MG63 (cell line): ENCODE measurements around the gene FAM221B. TPM values are rescaled to one million over a fixed set of nuclear protein-coding genes. Genes with fewer than 3 reads are reported as not detected.

Experiments
- DNase-seq: peaks from one replicate; pipeline ENCODE4 v3.0.0-alpha.2; 2020
- H3K27me3 ChIP-seq: fragments of 250-450 bp; sonication (Bioruptor Pico); 2 replicates; pipeline ENCODE4 v1.5.1; 2020; ENCODE audit warnings: mild to moderate bottlenecking, moderate library complexity
- H3K36me3 ChIP-seq: fragments of 250-450 bp; sonication (Bioruptor Pico); 2 replicates; pipeline ENCODE4 v1.5.1; 2020; ENCODE audit warnings: mild to moderate bottlenecking, moderate library complexity
- H3K4me3 ChIP-seq: fragments of 250-450 bp; sonication (Bioruptor Pico); 2 replicates; pipeline ENCODE4 v1.5.1; 2020; ENCODE audit warnings: mild to moderate bottlenecking, moderate library complexity
- H3K9me3 ChIP-seq: fragments of 250-450 bp; sonication (Bioruptor Pico); 2 replicates; pipeline ENCODE4 v1.5.1; 2020; ENCODE audit warnings: mild to moderate bottlenecking, moderate library complexity
- total RNA-seq: library from RNA; depleted of rRNA; stranded (reverse); fragments of >200 nt; shearing (Covaris generic); gene quantifications from 2 replicates; pipeline ENCODE4 v1.2.3, GENCODE V29; 2014; ENCODE audit warnings: low replicate concordance

The FAM221B gene
- total RNA-seq, 1 experiment from 2014 or later: not detected

- Histone ChIP-seq H3K4me3 (peak overlapping the region; percentile 51), H3K9me3 (no peaks in the 10 kb centered on the region), H3K27me3 (no peaks in the 10 kb centered on the region), H3K36me3 (peaks cover 34% of the 10 kb centered on the region)
- peak; percentile 60 for DNase-seq
Observed at GRCh38 chr9:35811381-35812024, 17.0 kb downstream of the FAM221B start.

- no peak for DNase-seq
- H3K36me3 ChIP-seq: peaks cover 48% of the 10 kb centered on the region
- H3K4me3 ChIP-seq: no peak overlapping the region
- H3K9me3 ChIP-seq: no peaks in the 10 kb centered on the region
- H3K27me3 ChIP-seq: no peaks in the 10 kb centered on the region
Observed at GRCh38 chr9:35810122-35810521, 18.4 kb downstream of the FAM221B start.

- H3K4me3 ChIP-seq: no peak overlapping the region
- no peaks in the 10 kb centered on the region for H3K9me3 ChIP-seq
- no peak for DNase-seq
- H3K36me3 ChIP-seq: peaks cover 53% of the 10 kb centered on the region
- no peaks in the 10 kb centered on the region for H3K27me3 ChIP-seq
Observed at GRCh38 chr9:35808433-35808832, 20.1 kb downstream of the FAM221B start.

GRCh38 chr9:35806101-35806500, 22.4 kb downstream of the FAM221B start:
- H3K4me3 ChIP-seq: no peak overlapping the region
- no peak for DNase-seq
- no peaks in the 10 kb centered on the region for H3K9me3 ChIP-seq
- H3K27me3 ChIP-seq: no peaks in the 10 kb centered on the region
- peaks cover 65% of the 10 kb centered on the region for H3K36me3 ChIP-seq

GRCh38 chr9:35801328-35802128, 27.0 kb downstream of the FAM221B start:
- H3K4me3 ChIP-seq: no peak overlapping the region
- no peaks in the 10 kb centered on the region for H3K9me3 ChIP-seq
- DNase-seq: no peak
- peaks cover 57% of the 10 kb centered on the region for H3K36me3 ChIP-seq
- no peaks in the 10 kb centered on the region for H3K27me3 ChIP-seq

GRCh38 chr9:35800530-35800929, 28.0 kb downstream of the FAM221B start:
- H3K9me3 ChIP-seq: no peaks in the 10 kb centered on the region
- no peak overlapping the region for H3K4me3 ChIP-seq
- DNase-seq: no peak
- no peaks in the 10 kb centered on the region for H3K27me3 ChIP-seq
- peaks cover 51% of the 10 kb centered on the region for H3K36me3 ChIP-seq

GRCh38 chr9:35798658-35799374, 29.7 kb downstream of the FAM221B start:
- H3K36me3 ChIP-seq: peaks cover 43% of the 10 kb centered on the region
- no peak overlapping the region for H3K4me3 ChIP-seq
- H3K27me3 ChIP-seq: no peaks in the 10 kb centered on the region
- H3K9me3 ChIP-seq: no peaks in the 10 kb centered on the region
- peak; percentile 56 for DNase-seq

- no peak for DNase-seq
- Histone ChIP-seq H3K9me3 (no peaks in the 10 kb centered on the region), H3K27me3 (no peaks in the 10 kb centered on the region), H3K4me3 (no peak overlapping the region), H3K36me3 (peaks cover 33% of the 10 kb centered on the region)
Observed at GRCh38 chr9:35797311-35798109, 31.0 kb downstream of the FAM221B start.

- H3K27me3 ChIP-seq: no peaks in the 10 kb centered on the region
- DNase-seq: no peak
- no peak overlapping the region for H3K4me3 ChIP-seq
- peaks cover 17% of the 10 kb centered on the region for H3K36me3 ChIP-seq
- no peaks in the 10 kb centered on the region for H3K9me3 ChIP-seq
Observed at GRCh38 chr9:35795695-35796094, 32.8 kb downstream of the FAM221B start.

GRCh38 chr9:35793461-35793860, 35.1 kb downstream of the FAM221B start:
- no peaks in the 10 kb centered on the region for H3K27me3 ChIP-seq
- peaks cover 4% of the 10 kb centered on the region; the same call in 1 of the 2 replicates for H3K36me3 ChIP-seq
- DNase-seq: no peak
- peak overlapping the region; percentile 1; the same call in 1 of the 2 replicates for H3K4me3 ChIP-seq
- H3K9me3 ChIP-seq: no peaks in the 10 kb centered on the region

GRCh38 chr9:35792826-35793225, 35.7 kb downstream of the FAM221B start:
- no peak for DNase-seq
- H3K36me3 ChIP-seq: peaks cover 4% of the 10 kb centered on the region; the same call in 1 of the 2 replicates
- H3K9me3 ChIP-seq: no peaks in the 10 kb centered on the region

GRCh38 chr9:35792024-35792813, 36.3 kb downstream of the FAM221B start:
- Histone ChIP-seq H3K4me3 (peak overlapping the region; percentile 53), H3K36me3 (peaks cover 4% of the 10 kb centered on the region; the same call in 1 of the 2 replicates), H3K9me3 (no peaks in the 10 kb centered on the region), H3K27me3 (no peaks in the 10 kb centered on the region)
- no peak for DNase-seq

More at GRCh38 chr9:35792826-35793225, 35.7 kb downstream of the FAM221B start:
- Histone ChIP-seq H3K4me3 (peak overlapping the region; percentile 1; the same call in 1 of the 2 replicates), H3K27me3 (no peaks in the 10 kb centered on the region)

- peak; percentile 72 for DNase-seq
- H3K27me3 ChIP-seq: no peaks in the 10 kb centered on the region
- H3K4me3 ChIP-seq: peak within 1 kb of the TSS; percentile 53
- no peaks in the 10 kb centered on the region for H3K9me3 ChIP-seq
- peaks cover 3% of the 10 kb centered on the region; the same call in 1 of the 2 replicates for H3K36me3 ChIP-seq
Observed at GRCh38 chr9:35791297-35791921, 37.1 kb downstream of the FAM221B start, which contains the start of gene NPR2. Gene NPR2 (plus strand): TSS chr9:35791591. CDS start chr9:35792409, 818 bp downstream.

- Histone ChIP-seq H3K27me3 (no peaks in the 10 kb centered on the region; the same call in 1 of the 2 replicates), H3K9me3 (no peaks in the 10 kb centered on the region), H3K4me3 (peak overlapping the region; percentile 5), H3K36me3 (no peaks in the 10 kb centered on the region)
- peak; percentile 91 for DNase-seq
Observed at GRCh38 chr9:35790385-35791296, 37.9 kb downstream of the FAM221B start.
